ENCODE measurements around the gene CST2. TPM values are rescaled to one million over a fixed set of nuclear protein-coding genes. Genes with fewer than 3 reads are reported as not detected.

The CST2 gene
- total RNA-seq, 1 experiment from 2014 or later = not detected

GRCh38 chr20:23856736-23857135, 30.2 kb upstream of the CST2 start:
- peaks cover 36% of the 10 kb centered on the region in 2 experiments for H3K4me1 Mint-ChIP-seq
- H3K4me3 Mint-ChIP-seq = no peak overlapping the region
- H3K9me3 Mint-ChIP-seq = no peaks in the 10 kb centered on the region
- peaks cover 2% of the 10 kb centered on the region; the same call in 1 of the 2 replicates for H3K27me3 Mint-ChIP-seq (ENCODE audit: low read depth)
- no CpG with 5 or more reads among the region's 5 CpGs for WGBS (ENCODE audit: extremely low coverage, insufficient read length, low lambda C conversion rate)
- H3K27ac Mint-ChIP-seq = no peak overlapping the region
- no peak for DNase-seq
- Histone ChIP-seq H3K79me1 (ENCODE audit: insufficient read depth, low read depth, low read length, poor library complexity, severe bottlenecking) (no peaks in the 10 kb centered on the region), H2BK20ac (ENCODE audit: low read depth, low read length, poor library complexity, severe bottlenecking) (no peak overlapping the region), H4K5ac (ENCODE audit: insufficient read length, low read depth, low read length) (no peak overlapping the region), H2BK5ac (ENCODE audit: insufficient read length, low read length) (no peak overlapping the region), H3K4ac (ENCODE audit: low read depth, low read length) (no peak overlapping the region), H3K4me2 (ENCODE audit: insufficient read depth, insufficient read length, low read length) (no peak overlapping the region), H3K23me2 (ENCODE audit: insufficient read length, low read depth, low read length, poor library complexity, severe bottlenecking) (no peaks in the 10 kb centered on the region), H4K91ac (ENCODE audit: insufficient read length, low read depth, low read length) (no peak overlapping the region), H4K20me1 (ENCODE audit: control insufficient read depth, insufficient read depth, insufficient read length) (no peaks in the 10 kb centered on the region), H3K9me3 (ENCODE audit: control insufficient read depth, low read depth, low read length) (no peaks in the 10 kb centered on the region), H3K56ac (ENCODE audit: insufficient read length, low read depth, low read length) (no peak overlapping the region), H3K9ac (ENCODE audit: extremely low read depth, insufficient read length, low read length) (no peak overlapping the region), H3K4me1 (ENCODE audit: insufficient read depth, low read length) (no peaks in the 10 kb centered on the region; the same call in 1 of the 2 replicates), H3K79me2 (ENCODE audit: insufficient read depth, low read length) (no peaks in the 10 kb centered on the region), H3T11ph (ENCODE audit: low read length) (no peak overlapping the region), H2BK120ac (ENCODE audit: low read depth, low read length, poor library complexity, severe bottlenecking) (no peak overlapping the region), H3K14ac (ENCODE audit: insufficient read depth, low read length) (no peak overlapping the region), H3K18ac (ENCODE audit: insufficient read length, low read depth, low read length) (no peak overlapping the region), H4K8ac (replicated peaks; ENCODE audit: insufficient read length, low read depth, low read length) (no peak overlapping the region), H2BK15ac (ENCODE audit: low read depth, low read length) (no peak overlapping the region), H3K23ac (ENCODE audit: insufficient read length, low read depth, low read length) (no peak overlapping the region), H3K27ac (ENCODE audit: insufficient read length, low read depth, low read length) (no peak overlapping the region), H2AK5ac (ENCODE audit: insufficient read length, low read length) (no peak overlapping the region), H2BK12ac (ENCODE audit: insufficient read length, low read depth, low read length) (no peak overlapping the region), H3K27me3 (ENCODE audit: insufficient read depth, low read length) (no peaks in the 10 kb centered on the region), H2AFZ (ENCODE audit: low read length) (no peak overlapping the region)
- H3K36me3 Mint-ChIP-seq (ENCODE audit: insufficient read depth in 1 of 3, low read depth in 3 of 3) = no peaks in the 10 kb centered on the region
- TF ChIP-seq, protein P1, sequence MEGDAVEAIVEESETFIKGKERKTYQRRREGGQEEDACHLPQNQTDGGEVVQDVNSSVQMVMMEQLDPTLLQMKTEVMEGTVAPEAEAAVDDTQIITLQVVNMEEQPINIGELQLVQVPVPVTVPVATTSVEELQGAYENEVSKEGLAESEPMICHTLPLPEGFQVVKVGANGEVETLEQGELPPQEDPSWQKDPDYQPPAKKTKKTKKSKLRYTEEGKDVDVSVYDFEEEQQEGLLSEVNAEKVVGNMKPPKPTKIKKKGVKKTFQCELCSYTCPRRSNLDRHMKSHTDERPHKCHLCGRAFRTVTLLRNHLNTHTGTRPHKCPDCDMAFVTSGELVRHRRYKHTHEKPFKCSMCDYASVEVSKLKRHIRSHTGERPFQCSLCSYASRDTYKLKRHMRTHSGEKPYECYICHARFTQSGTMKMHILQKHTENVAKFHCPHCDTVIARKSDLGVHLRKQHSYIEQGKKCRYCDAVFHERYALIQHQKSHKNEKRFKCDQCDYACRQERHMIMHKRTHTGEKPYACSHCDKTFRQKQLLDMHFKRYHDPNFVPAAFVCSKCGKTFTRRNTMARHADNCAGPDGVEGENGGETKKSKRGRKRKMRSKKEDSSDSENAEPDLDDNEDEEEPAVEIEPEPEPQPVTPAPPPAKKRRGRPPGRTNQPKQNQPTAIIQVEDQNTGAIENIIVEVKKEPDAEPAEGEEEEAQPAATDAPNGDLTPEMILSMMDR (conservative IDR thresholded peaks at IDR 0.05) = no peak
